GM12878 (cell line): ENCODE measurements around the gene PHC2. TPM values are rescaled to one million over a fixed set of nuclear protein-coding genes. Genes with fewer than 3 reads are reported as not detected.

Experiments used
- ATAC-seq: fragments of 200-7000 bp; cut with Tn5 transposase; 3 replicates; pipeline ENCODE4 v1.9.1; 2020; ENCODE audit warnings: mild to moderate bottlenecking, moderate library complexity
- BruUV-seq: library from RNA; stranded (reverse); fragments of 400-500 nt; replicated peaks from 2 replicates; lab custom pipeline; 2021; lab: Mats Ljungman, UMichigan
- CTCF ChIA-PET: fragments of 300-600 bp; sonication (Branson Sonifier 250); formaldehyde crosslinking; extraction: SDS; loops from one replicate; lab custom pipeline; 2021; ENCODE audit warnings: inconsistent platforms; lab: Yijun Ruan, JAX
- POLR2A ChIA-PET: fragments of 350-600 bp; formaldehyde crosslinking; extraction: SDS; loops from one replicate; lab custom pipeline; 2021; ENCODE audit warnings: inconsistent platforms; lab: Charles Lee
- RAD21 ChIA-PET: fragments of 300-600 bp; sonication (Branson Sonifier 250); formaldehyde crosslinking; loops from one replicate; lab custom pipeline; 2023; ENCODE audit warnings: antibody characterized with exemption; ENCODE audit not compliant: unreplicated experiment; lab: Charles Lee
- SMC1A ChIA-PET: fragments of 300-600 bp; sonication (Branson Sonifier 250); formaldehyde crosslinking; loops from one replicate; lab custom pipeline; 2023; ENCODE audit not compliant: unreplicated experiment, uncharacterized antibody; lab: Charles Lee
- DNase-seq: peaks from one replicate; pipeline ENCODE4 v3.0.0-alpha.2; 2011; ENCODE audit warnings: low read depth, low spot score
- FAIRE-seq: peaks from 3 replicates; lab custom pipeline; 2011; peaks lifted over from hg19 to GRCh38; lab: Jason Lieb, UNC
- H2AFZ ChIP-seq: 2 replicates; pipeline ENCODE4 v1.6.0; 2011; ENCODE audit warnings: low read depth, low read length, control low read depth; ENCODE audit not compliant: control insufficient read depth
- H3K27ac ChIP-seq: 2 replicates; pipeline ENCODE4 v1.5.1; 2011; ENCODE audit warnings: control low read depth; ENCODE audit not compliant: control insufficient read depth, insufficient read depth
- H3K27me3 ChIP-seq, 2 experiments: replicated peaks in 1 of 2; 2 replicates each; pipeline versions ENCODE4 v1.6.0 to v1.6.1; 2011; ENCODE audit warnings: low read length in 1 of 2; ENCODE audit not compliant: control insufficient read depth in 2 of 2, insufficient read depth in 2 of 2
- H3K36me3 ChIP-seq, 2 experiments: 2 replicates each; pipeline ENCODE4 v1.5.1; 2011; ENCODE audit warnings: low read length in 1 of 2; ENCODE audit not compliant: control insufficient read depth in 2 of 2, insufficient read depth in 2 of 2
- H3K4me1 ChIP-seq: 2 replicates; pipeline ENCODE4 v1.6.1; 2011; ENCODE audit warnings: mild to moderate bottlenecking, low read length, moderate library complexity, mixed read lengths; ENCODE audit not compliant: control insufficient read depth, insufficient read depth
- H3K4me2 ChIP-seq: 2 replicates; pipeline ENCODE4 v1.6.0; 2011; ENCODE audit warnings: control low read depth; ENCODE audit not compliant: control insufficient read depth, insufficient read depth
- H3K4me3 ChIP-seq: fragments of 200-600 bp; sonication (generic); 2 replicates; pipeline ENCODE4 v1.5.1; 2016
- H3K79me2 ChIP-seq: 2 replicates; pipeline ENCODE4 v1.6.0; 2011; ENCODE audit warnings: low read length; ENCODE audit not compliant: control insufficient read depth, insufficient read depth
- H3K9ac ChIP-seq: 2 replicates; pipeline ENCODE4 v1.8.0; 2011; ENCODE audit warnings: low read length, control low read depth, mixed read lengths; ENCODE audit not compliant: control insufficient read depth, insufficient read depth
- H3K9me3 ChIP-seq: replicated peaks from 3 replicates; pipeline ENCODE4 v1.5.1; 2011; ENCODE audit warnings: mild to moderate bottlenecking, low read length; ENCODE audit not compliant: control insufficient read depth, insufficient read depth
- H4K20me1 ChIP-seq: 2 replicates; pipeline ENCODE4 v1.6.0; 2011; ENCODE audit not compliant: control insufficient read depth, insufficient read depth
- HDAC6 ChIP-seq: fragments of 200-600 bp; sonication (generic); IDR thresholded peaks from one replicate; pipeline ENCODE4 v1.8.0; 2017; ENCODE audit warnings: antibody characterized with exemption; ENCODE audit not compliant: unreplicated experiment
- NR2C2 ChIP-seq: IDR thresholded peaks from 2 replicates; pipeline ENCODE4 v1.6.1; 2011; ENCODE audit warnings: borderline replicate concordance, low read depth; ENCODE audit not compliant: control insufficient read depth, insufficient read length
- SIX5 ChIP-seq: IDR thresholded peaks from 2 replicates; pipeline ENCODE4 v1.6.1; 2011; ENCODE audit warnings: mild to moderate bottlenecking, low read depth, low read length, moderate library complexity; ENCODE audit not compliant: severe bottlenecking
- SRF ChIP-seq, 2 experiments: IDR thresholded peaks; 2 replicates each; pipeline ENCODE4 v1.6.1; 2011; ENCODE audit warnings: low read depth in 2 of 2, low read length in 2 of 2, mild to moderate bottlenecking in 1 of 2, moderate library complexity in 1 of 2
- WGBS: methylation state at CpG from one replicate; pipeline ENCODE4 v1.1.6; 2016; ENCODE audit warnings: low lambda C conversion rate; ENCODE audit not compliant: insufficient replicate concordance, insufficient coverage; ENCODE audit errors: missing lambda C conversion rate; 5-methylcytosine and 5-hydroxymethylcytosine counted together
- in situ Hi-C: fragments of 300-500 bp; cut with MboI; formaldehyde crosslinking; loops from 9 replicates; pipeline ENCODE4 v1.14.3; 2018; ENCODE audit warnings: mixed read lengths
- intact Hi-C: fragments of 100-400 bp; cut with micrococcal nuclease; formaldehyde crosslinking; loops from one replicate; pipeline ENCODE4 v1.14.2; 2022; ENCODE audit not compliant: unreplicated experiment
- polyA plus RNA-seq, 11 experiments: library from polyadenylated mRNA; depleted of rRNA in 4 of 11; unstranded in 6 of 11; stranded (reverse) in 5 of 11; fragments of >200 nt; fragmentation: Nextera tagmentation in 4 of 11; fragmentation: Illumina TruSeq in 1 of 11; extraction: Ambion mirVana in 4 of 11; extraction: Trizol in 1 of 11; gene quantifications; 1 replicate in 1 of 11; 2 replicates in 10 of 11; pipeline versions ENCODE4 v1.2.1 to v1.2.3, GENCODE V29; 2011 to 2016; ENCODE audit warnings: inconsistent platforms in 2 of 11, missing spikeins in 2 of 11, low read depth in 1 of 11
- total RNA-seq, 4 experiments: library from RNA; depleted of rRNA in 3 of 4; stranded (reverse); fragments of >200 nt in 3 of 4; fragmentation: Illumina TruSeq in 1 of 4; extraction: Trizol in 1 of 4; gene quantifications; 2 replicates each; pipeline versions ENCODE4 v1.2.1 to v1.2.3, GENCODE V29; 2013 to 2021
- TF ChIP-seq, protein P1 (sequence below): IDR thresholded peaks from 2 replicates; pipeline ENCODE4 v1.6.1; 2011; ENCODE audit warnings: low read depth, low read length, improper control_type of control experiment, borderline replicate concordance
- TF ChIP-seq, protein P2 (sequence below): fragments of 450-650 bp; IDR thresholded peaks from 2 replicates; pipeline ENCODE4 v1.6.1; 2014; ENCODE audit warnings: mild to moderate bottlenecking

PHC2 gene
- total and polyA plus RNA-seq, 10 of the 15 experiments (the other 5 are each of a cell fraction or from before 2014, with no cell fraction given) = 2.0 to 35.9 (median 16.4) TPM

DNA sequence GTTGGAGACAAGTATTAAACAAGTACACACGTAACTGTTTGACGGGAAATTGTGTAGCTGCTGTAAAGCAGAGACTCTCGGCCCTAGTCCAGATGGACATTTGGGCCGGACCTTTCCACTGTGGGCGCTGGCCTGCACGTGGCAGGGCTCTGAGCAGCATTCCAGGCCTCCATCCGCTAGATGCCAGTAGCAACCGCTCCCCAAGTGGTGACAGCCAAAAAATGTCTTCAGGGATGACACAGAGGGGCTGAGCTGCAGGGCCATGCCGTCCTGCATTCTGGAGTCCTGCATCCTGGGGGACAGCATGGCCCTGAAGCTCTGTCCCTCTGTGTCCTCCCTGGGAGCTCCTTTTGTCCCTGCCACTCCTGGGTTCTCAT is 134.8 kb downstream of the PHC2 start:
- Histone ChIP-seq H3K27me3 (no peaks in the 10 kb centered on the region), H3K27ac (no peak overlapping the region), H3K36me3 (peaks cover 0 to 3% of the 10 kb centered on the region in 2 experiments; a peak in 3 of 4 replicates), H2AFZ (no peak overlapping the region), H3K4me1 (no peaks in the 10 kb centered on the region), H4K20me1 (no peaks in the 10 kb centered on the region), H3K4me2 (no peak overlapping the region), H3K79me2 (no peaks in the 10 kb centered on the region), H3K9me3 (no peaks in the 10 kb centered on the region), H3K9ac (no peak overlapping the region), H3K4me3 (no peak overlapping the region)
- ChIA-PET CTCF (interaction anchor here (0.5 to 7.8 kb wide), 59 partner anchors 9 to 328 kb away, joined by 3 to 239 read pairs (median 5); partner anchors contain the start of gene ZSCAN20), POLR2A (interaction anchor here (0.6 to 1.4 kb wide), 5 partner anchors 43 to 175 kb away, joined by 3 to 8 read pairs (median 4); no protein-coding TSS in a partner anchor), RAD21 (interaction anchor here (0.5 to 6.0 kb wide), 30 partner anchors 10 to 337 kb away, joined by 3 to 103 read pairs (median 4); partner anchors contain the start of gene ZSCAN20), SMC1A (interaction anchor here (0.9 to 7.5 kb wide), 19 partner anchors 9 to 317 kb away, joined by 3 to 149 read pairs (median 5); partner anchors contain the start of gene ZSCAN20)
- TF ChIP-seq SRF (IDR thresholded peaks at IDR 0.05; ENCODE audit: low read depth in 2 of 2, low read length in 2 of 2) = no peak
- no peak for TF ChIP-seq SIX5
- TF ChIP-seq NR2C2 = no peak
- TF ChIP-seq, protein P1, sequence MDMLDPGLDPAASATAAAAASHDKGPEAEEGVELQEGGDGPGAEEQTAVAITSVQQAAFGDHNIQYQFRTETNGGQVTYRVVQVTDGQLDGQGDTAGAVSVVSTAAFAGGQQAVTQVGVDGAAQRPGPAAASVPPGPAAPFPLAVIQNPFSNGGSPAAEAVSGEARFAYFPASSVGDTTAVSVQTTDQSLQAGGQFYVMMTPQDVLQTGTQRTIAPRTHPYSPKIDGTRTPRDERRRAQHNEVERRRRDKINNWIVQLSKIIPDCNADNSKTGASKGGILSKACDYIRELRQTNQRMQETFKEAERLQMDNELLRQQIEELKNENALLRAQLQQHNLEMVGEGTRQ = no peak
- TF ChIP-seq HDAC6 = no peak
- TF ChIP-seq, protein P2, sequence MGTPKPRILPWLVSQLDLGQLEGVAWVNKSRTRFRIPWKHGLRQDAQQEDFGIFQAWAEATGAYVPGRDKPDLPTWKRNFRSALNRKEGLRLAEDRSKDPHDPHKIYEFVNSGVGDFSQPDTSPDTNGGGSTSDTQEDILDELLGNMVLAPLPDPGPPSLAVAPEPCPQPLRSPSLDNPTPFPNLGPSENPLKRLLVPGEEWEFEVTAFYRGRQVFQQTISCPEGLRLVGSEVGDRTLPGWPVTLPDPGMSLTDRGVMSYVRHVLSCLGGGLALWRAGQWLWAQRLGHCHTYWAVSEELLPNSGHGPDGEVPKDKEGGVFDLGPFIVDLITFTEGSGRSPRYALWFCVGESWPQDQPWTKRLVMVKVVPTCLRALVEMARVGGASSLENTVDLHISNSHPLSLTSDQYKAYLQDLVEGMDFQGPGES = no peak
- DNase-seq (no peak), FAIRE-seq (no peak), ATAC-seq (no peak)
- no TSS peak for BruUV-seq
- in situ Hi-C loops = loop anchor here (5.0 kb wide), 3 partner anchors 71 to 316 kb away; no protein-coding TSS in a partner anchor
- WGBS = 76% methylated on average over 9 of the region's 9 CpGs
- intact Hi-C loops = loop anchor here (5.0 kb wide), 2 partner anchors 159 to 184 kb away; no protein-coding TSS in a partner anchor
